Neural crest cell (in vitro differentiated cells): ENCODE results near the gene EDN3. TPM values are rescaled to one million over a fixed set of nuclear protein-coding genes. Genes with fewer than 3 reads are reported as not detected.

ENCODE experiments used
- DNase-seq: peaks from one replicate; pipeline ENCODE4 v3.0.0; 2021; ENCODE audit warnings: low read depth, mixed read lengths, low spot score
- H3K27ac Mint-ChIP-seq: one replicate; pipeline ENCODE4 v1.8.0; 2021; ENCODE audit warnings: mild to moderate bottlenecking, mixed read lengths; ENCODE audit not compliant: unreplicated experiment
- H3K27me3 Mint-ChIP-seq: 2 replicates; pipeline ENCODE4 v1.8.0; 2021; ENCODE audit warnings: low read depth, mild to moderate bottlenecking, mixed read lengths
- H3K36me3 Mint-ChIP-seq: 2 replicates; pipeline ENCODE4 v1.8.0; 2021; ENCODE audit warnings: low read depth, mild to moderate bottlenecking, mixed read lengths
- H3K4me1 Mint-ChIP-seq: 2 replicates; pipeline ENCODE4 v1.8.0; 2021; ENCODE audit warnings: mixed read lengths
- H3K4me3 Mint-ChIP-seq: one replicate; pipeline ENCODE4 v1.8.0; 2021; ENCODE audit warnings: mild to moderate bottlenecking, mixed read lengths
- H3K9me3 Mint-ChIP-seq: 2 replicates; pipeline ENCODE4 v1.8.0; 2021; ENCODE audit warnings: mixed read lengths
- CTCF ChIP-seq: fragments of 200-600 bp; sonication (generic); conservative IDR thresholded peaks from 2 replicates; pipeline ENCODE4 v1.5.0; 2021; ENCODE audit warnings: antibody characterized with exemption, mild to moderate bottlenecking
- total RNA-seq: library from RNA; stranded (reverse); gene quantifications from 2 replicates; pipeline ENCODE4 v1.2.1, GENCODE V29; 2021

The EDN3 gene
- total RNA-seq, 1 donor from 2014 or later: 0.28 TPM

GRCh38 chr20:59307270-59307669 is 6.9 kb downstream of the EDN3 start:
- peaks cover 35% of the 10 kb centered on the region for H3K27me3 Mint-ChIP-seq
- TF ChIP-seq CTCF: no peak
- no peaks in the 10 kb centered on the region for H3K9me3 Mint-ChIP-seq
- no peak overlapping the region for H3K27ac Mint-ChIP-seq
- no peak overlapping the region for H3K4me3 Mint-ChIP-seq
- H3K4me1 Mint-ChIP-seq: peaks cover 15% of the 10 kb centered on the region
- no peak for DNase-seq
- H3K36me3 Mint-ChIP-seq: no peaks in the 10 kb centered on the region

- no peak for TF ChIP-seq CTCF
- Mint-ChIP-seq H3K36me3 (no peaks in the 10 kb centered on the region), H3K27me3 (peaks cover 22% of the 10 kb centered on the region), H3K9me3 (no peaks in the 10 kb centered on the region), H3K4me1 (peaks cover 15% of the 10 kb centered on the region), H3K4me3 (no peak overlapping the region), H3K27ac (no peak overlapping the region)
- no peak for DNase-seq
Measured at GRCh38 chr20:59308493-59309201, 8.2 kb downstream of the EDN3 start.

- TF ChIP-seq CTCF: no peak
- Mint-ChIP-seq H3K36me3 (no peaks in the 10 kb centered on the region), H3K27ac (no peak overlapping the region), H3K9me3 (no peaks in the 10 kb centered on the region), H3K27me3 (peaks cover 16% of the 10 kb centered on the region), H3K4me1 (peaks cover 15% of the 10 kb centered on the region), H3K4me3 (no peak overlapping the region)
- no peak for DNase-seq
Measured at GRCh38 chr20:59309218-59309617, 8.8 kb downstream of the EDN3 start.

GRCh38 chr20:59314997-59315396 is 14.6 kb downstream of the EDN3 start:
- no peak for TF ChIP-seq CTCF
- no peak for DNase-seq
- no peak overlapping the region for H3K4me3 Mint-ChIP-seq

GRCh38 chr20:59316911-59317731 is 16.7 kb downstream of the EDN3 start:
- Mint-ChIP-seq H3K4me3 (no peak overlapping the region), H3K4me1 (peaks cover 17% of the 10 kb centered on the region), H3K36me3 (no peaks in the 10 kb centered on the region), H3K27ac (no peak overlapping the region), H3K27me3 (no peaks in the 10 kb centered on the region), H3K9me3 (no peaks in the 10 kb centered on the region)
- no peak for DNase-seq
- no peak for TF ChIP-seq CTCF

More at GRCh38 chr20:59314997-59315396, 14.6 kb downstream of the EDN3 start:
- Mint-ChIP-seq H3K9me3 (no peaks in the 10 kb centered on the region), H3K36me3 (no peaks in the 10 kb centered on the region), H3K4me1 (peaks cover 18% of the 10 kb centered on the region), H3K27me3 (no peaks in the 10 kb centered on the region), H3K27ac (no peak overlapping the region)
